PC-9 (cell line): ENCODE measurements around the gene ENGASE. TPM values are rescaled to one million over a fixed set of nuclear protein-coding genes. Genes with fewer than 3 reads are reported as not detected.

ENCODE experiments used
- BruUV-seq: library from RNA; stranded (reverse); fragments of 400-500 nt; replicated peaks from 2 replicates; lab custom pipeline; 2021; lab: Mats Ljungman, UMichigan
- CTCF ChIA-PET: fragments of 300-600 bp; sonication (Branson Sonifier 250); formaldehyde crosslinking; loops from one replicate; lab custom pipeline; 2022; ENCODE audit warnings: antibody characterized with exemption; lab: Charles Lee
- POLR2A ChIA-PET: fragments of 300-600 bp; sonication (Branson Sonifier 250); formaldehyde crosslinking; loops from one replicate; lab custom pipeline; 2022; ENCODE audit warnings: antibody characterized with exemption; ENCODE audit not compliant: unreplicated experiment; lab: Charles Lee
- DNase-seq, 2 experiments: peaks; one replicate each; pipeline versions ENCODE4 v3.0.0 to v3.0.0-alpha.2; 2015 to 2022; ENCODE audit warnings: mixed read lengths in 1 of 2
- H2AFZ ChIP-seq: fragments of 200-600 bp; sonication (generic); 2 replicates; pipeline ENCODE4 v1.8.1; 2017; ENCODE audit warnings: antibody characterized with exemption
- H3F3A ChIP-seq: fragments of 200-600 bp; sonication (generic); 2 replicates; pipeline ENCODE4 v1.8.1; 2017; ENCODE audit warnings: antibody characterized with exemption, mild to moderate bottlenecking, low read depth; ENCODE audit not compliant: insufficient read depth
- H3K27ac ChIP-seq: fragments of 200-600 bp; sonication (generic); 2 replicates; pipeline ENCODE4 v1.6.1; 2016; ENCODE audit warnings: mixed run types
- H3K27me3 ChIP-seq: fragments of 200-600 bp; sonication (generic); 2 replicates; pipeline ENCODE4 v1.6.1; 2016; ENCODE audit warnings: low read depth, mixed run types; ENCODE audit not compliant: insufficient read depth
- H3K36me3 ChIP-seq: fragments of 200-600 bp; sonication (generic); 2 replicates; pipeline ENCODE4 v1.6.1; 2016; ENCODE audit warnings: low read depth, mixed run types
- H3K4me1 ChIP-seq: fragments of 200-600 bp; sonication (generic); replicated peaks from 2 replicates; pipeline ENCODE4 v1.6.1; 2016; ENCODE audit warnings: mixed run types; ENCODE audit not compliant: insufficient read depth
- H3K4me2 ChIP-seq: fragments of 200-600 bp; sonication (generic); 2 replicates; pipeline ENCODE4 v1.6.1; 2017; ENCODE audit warnings: mixed run types
- H3K4me3 ChIP-seq: fragments of 200-600 bp; sonication (generic); 2 replicates; pipeline ENCODE4 v1.6.1; 2016; ENCODE audit warnings: mixed run types
- H3K79me2 ChIP-seq: fragments of 200-600 bp; sonication (generic); 2 replicates; pipeline ENCODE4 v1.6.1; 2017; ENCODE audit warnings: low read depth, mixed run types
- H3K9me2 ChIP-seq: fragments of 200-600 bp; sonication (generic); 2 replicates; pipeline ENCODE4 v1.8.1; 2017; ENCODE audit warnings: mild to moderate bottlenecking; ENCODE audit not compliant: insufficient read depth
- H3K9me3 ChIP-seq: fragments of 200-600 bp; sonication (generic); 2 replicates; pipeline ENCODE4 v1.8.1; 2016; ENCODE audit warnings: low read depth; ENCODE audit not compliant: insufficient read depth
- H4K20me1 ChIP-seq: fragments of 200-600 bp; sonication (generic); 2 replicates; pipeline ENCODE4 v1.8.1; 2017; ENCODE audit not compliant: insufficient read depth
- CTCF ChIP-seq: fragments of 200-600 bp; sonication (generic); conservative IDR thresholded peaks from 2 replicates; pipeline ENCODE4 v1.6.1; 2017; ENCODE audit warnings: mixed run types, antibody characterized with exemption, mild to moderate bottlenecking, moderate library complexity
- EZH2 ChIP-seq: fragments of 200-600 bp; sonication (generic); IDR thresholded peaks from 2 replicates; pipeline ENCODE4 v1.8.0; 2017; ENCODE audit warnings: antibody characterized with exemption, low read depth
- intact Hi-C: fragments of 100-400 bp; cut with micrococcal nuclease; formaldehyde crosslinking; loops from one replicate; pipeline ENCODE4 v1.10.0; 2022; ENCODE audit not compliant: unreplicated experiment
- total RNA-seq: library from RNA; stranded (reverse); gene quantifications from 2 replicates; pipeline ENCODE4 v1.2.3, GENCODE V29; 2021

The ENGASE gene
- total RNA-seq, 1 experiment from 2014 or later: 15.7 TPM

- no peak overlapping the region for H2AFZ ChIP-seq
- intact Hi-C loops: no loop called here
- no peaks in the 10 kb centered on the region for H3K36me3 ChIP-seq
- DNase-seq: no peak
- no peaks in the 10 kb centered on the region for H3K9me2 ChIP-seq
- no peak overlapping the region for H3K4me2 ChIP-seq
- no TSS peak for BruUV-seq
- no peaks in the 10 kb centered on the region for H3K27me3 ChIP-seq
- no peaks in the 10 kb centered on the region for H3F3A ChIP-seq
- ChIA-PET POLR2A (no interaction called here), CTCF (no interaction called here)
- TF ChIP-seq CTCF (no peak), EZH2 (no peak)
- H4K20me1 ChIP-seq: no peaks in the 10 kb centered on the region
- H3K27ac ChIP-seq: no peak overlapping the region
- no peaks in the 10 kb centered on the region for H3K79me2 ChIP-seq
- H3K9me3 ChIP-seq: no peaks in the 10 kb centered on the region
- H3K4me3 ChIP-seq: no peak overlapping the region
- no peaks in the 10 kb centered on the region for H3K4me1 ChIP-seq
Measured at GRCh38 chr17:79053251-79053925, 21.2 kb upstream of the ENGASE start.

GRCh38 chr17:79054200-79054960 is 20.2 kb upstream of the ENGASE start:
- CTCF ChIA-PET: interaction anchor here (0.7 kb wide), 1 partner anchor 31 kb away, joined by 4 read pairs; no protein-coding TSS in a partner anchor

GRCh38 chr17:79055197-79055596 is 19.4 kb upstream of the ENGASE start:
- no peak overlapping the region for H2AFZ ChIP-seq
- H3K79me2 ChIP-seq: no peaks in the 10 kb centered on the region
- ChIA-PET POLR2A (no interaction called here), CTCF (no interaction called here)
- no peaks in the 10 kb centered on the region for H3K4me1 ChIP-seq
- no peak overlapping the region for H3K4me2 ChIP-seq
- no peaks in the 10 kb centered on the region for H4K20me1 ChIP-seq
- H3K4me3 ChIP-seq: no peak overlapping the region
- no peaks in the 10 kb centered on the region for H3K36me3 ChIP-seq
- DNase-seq: no peak
- H3K9me3 ChIP-seq: no peaks in the 10 kb centered on the region
- TF ChIP-seq CTCF: no peak
- no peak for TF ChIP-seq EZH2
- H3K9me2 ChIP-seq: no peaks in the 10 kb centered on the region
- H3F3A ChIP-seq: no peaks in the 10 kb centered on the region
- intact Hi-C loops: no loop called here
- no TSS peak for BruUV-seq
- no peaks in the 10 kb centered on the region for H3K27me3 ChIP-seq
- no peak overlapping the region for H3K27ac ChIP-seq

More at GRCh38 chr17:79054200-79054960, 20.2 kb upstream of the ENGASE start:
- Histone ChIP-seq H3F3A (no peaks in the 10 kb centered on the region), H3K4me2 (no peak overlapping the region), H3K9me2 (no peaks in the 10 kb centered on the region), H3K27me3 (no peaks in the 10 kb centered on the region), H3K9me3 (no peaks in the 10 kb centered on the region), H3K79me2 (no peaks in the 10 kb centered on the region), H3K27ac (no peak overlapping the region), H2AFZ (no peak overlapping the region), H4K20me1 (no peaks in the 10 kb centered on the region), H3K36me3 (no peaks in the 10 kb centered on the region), H3K4me1 (no peaks in the 10 kb centered on the region), H3K4me3 (no peak overlapping the region)
- TF ChIP-seq CTCF (no peak), EZH2 (no peak)
- DNase-seq: no peak
- intact Hi-C loops: no loop called here
- no TSS peak for BruUV-seq
- POLR2A ChIA-PET: no interaction called here
